Hematopoietic multipotent progenitor cell treated with erythropoietin and hydrocortisone succinate and interleukin-3 and kit ligand, for 4 days (in vitro differentiated cells): ENCODE measurements around the gene C11orf54.
"Not testable (repeated sequence)": the region's sequence is repeated elsewhere in the genome, so short reads cannot be mapped to it uniquely, and the experiment has no call there.

Experiments used
- DNase-seq: peaks from one replicate; pipeline ENCODE4 v3.0.0-alpha.2; 2015

The C11orf54 gene

DNA sequence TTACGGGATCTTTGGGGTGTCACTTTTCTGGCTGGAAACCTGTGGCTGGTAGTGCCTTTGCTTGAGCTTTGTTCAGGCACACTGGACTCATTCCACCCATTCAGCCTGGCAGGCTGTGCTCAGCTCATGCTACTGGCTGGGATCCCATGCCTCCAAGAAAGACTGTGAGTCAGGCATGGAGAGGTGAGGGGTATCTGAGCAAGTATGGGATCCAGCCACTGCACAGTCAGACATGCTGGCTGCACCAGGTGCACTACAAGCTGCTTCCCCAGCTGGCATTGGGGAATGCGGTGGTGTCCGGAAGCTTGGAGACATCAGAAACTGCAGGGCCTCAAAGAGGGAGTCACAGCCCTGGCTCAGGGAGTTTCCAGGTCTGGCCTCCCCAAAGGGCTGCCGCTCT, 30.7 kb downstream of the C11orf54 start:
- DNase-seq = no peak

DNA sequence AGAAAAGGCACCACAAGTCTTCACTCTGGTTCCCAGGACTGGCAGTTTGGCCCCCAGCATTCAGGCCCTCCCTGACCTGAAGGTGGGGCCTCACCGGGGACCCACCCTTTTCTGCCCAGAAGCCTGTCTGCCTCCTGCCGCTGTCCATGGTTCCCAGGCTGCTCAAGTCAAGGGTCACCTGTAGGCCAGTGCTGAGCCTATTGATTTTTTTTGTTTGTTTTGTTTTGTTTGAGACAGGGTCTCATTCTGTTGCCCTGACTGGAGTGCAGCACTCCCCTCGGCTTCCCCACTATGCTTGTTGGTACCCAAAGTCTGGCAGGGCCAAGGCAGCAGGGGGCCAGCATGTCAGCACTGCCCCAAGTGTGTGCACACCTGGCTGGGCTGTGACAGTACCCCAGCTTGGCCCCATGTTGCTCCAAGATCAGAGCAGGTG, 31.6 kb downstream of the C11orf54 start:
- no peak for DNase-seq

DNA sequence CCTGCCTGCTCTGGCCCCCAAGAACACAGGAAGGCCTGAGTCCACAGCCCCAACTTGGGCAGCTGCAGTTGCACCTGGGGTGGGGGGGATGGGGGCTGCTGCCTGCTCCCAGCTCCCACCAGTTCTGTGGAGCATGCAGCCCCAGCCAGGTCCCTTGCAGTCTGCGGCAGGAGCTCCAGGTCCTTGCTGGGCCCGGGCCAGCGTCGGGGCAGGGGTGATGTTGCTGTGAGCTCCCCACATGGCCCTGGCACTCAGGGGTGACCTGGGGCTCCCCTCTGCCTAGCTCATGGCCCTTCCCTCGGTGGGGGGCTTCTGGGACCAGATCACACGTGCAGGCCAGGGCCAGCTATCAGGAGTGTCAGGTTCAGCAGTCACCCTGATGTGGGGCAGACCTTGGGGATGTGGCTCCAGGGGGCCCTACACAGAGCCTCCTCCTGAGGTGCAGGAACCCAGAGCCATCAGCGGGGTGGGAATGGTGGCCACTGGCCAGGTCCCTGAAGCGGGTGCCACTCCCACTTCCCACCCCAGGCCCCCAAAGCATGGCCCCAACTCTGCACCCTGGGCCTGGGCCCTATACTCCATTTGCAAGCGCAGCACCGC, 32.2 kb downstream of the C11orf54 start:
- DNase-seq = no peak

DNA sequence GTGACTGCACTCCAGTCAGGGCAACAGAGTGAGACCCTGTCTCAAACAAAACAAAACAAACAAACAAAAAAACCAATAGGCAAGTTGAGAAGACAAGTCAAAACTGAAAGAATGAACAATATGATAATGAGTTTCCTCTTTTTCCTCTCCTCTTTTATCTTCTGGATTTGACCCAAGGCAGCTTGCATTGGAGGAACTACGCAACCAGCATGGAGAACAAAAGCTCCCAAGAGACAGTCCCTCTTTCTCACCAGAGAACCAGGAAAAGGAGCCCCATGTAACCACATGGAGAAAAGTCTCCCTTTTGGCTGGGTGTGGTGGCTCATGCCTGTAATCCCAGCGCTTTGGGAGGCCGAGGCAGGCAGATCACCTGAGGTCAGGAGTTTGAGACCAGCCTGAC, 33.1 kb downstream of the C11orf54 start:
- not testable (repeated sequence) for DNase-seq

DNA sequence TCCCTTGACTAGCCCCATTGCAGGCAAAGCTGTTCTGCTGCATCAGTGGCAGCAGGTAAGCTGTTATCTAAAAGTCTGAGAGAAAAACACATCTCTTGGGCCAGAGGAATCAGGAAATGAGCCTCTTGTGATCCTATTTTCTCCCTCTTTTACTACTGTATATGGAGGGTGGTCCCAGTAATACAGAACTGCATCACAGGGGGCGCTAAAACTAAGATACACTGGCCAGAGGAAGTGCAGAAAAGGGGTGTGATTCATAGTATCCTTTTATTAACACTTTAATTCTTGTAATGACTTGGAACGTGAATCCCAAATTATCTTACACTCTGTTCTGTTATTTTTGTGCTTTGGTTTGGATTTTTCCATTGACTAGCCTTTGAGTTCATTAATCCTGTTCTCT, 33.8 kb downstream of the C11orf54 start:
- peak; percentile 57 for DNase-seq

DNA sequence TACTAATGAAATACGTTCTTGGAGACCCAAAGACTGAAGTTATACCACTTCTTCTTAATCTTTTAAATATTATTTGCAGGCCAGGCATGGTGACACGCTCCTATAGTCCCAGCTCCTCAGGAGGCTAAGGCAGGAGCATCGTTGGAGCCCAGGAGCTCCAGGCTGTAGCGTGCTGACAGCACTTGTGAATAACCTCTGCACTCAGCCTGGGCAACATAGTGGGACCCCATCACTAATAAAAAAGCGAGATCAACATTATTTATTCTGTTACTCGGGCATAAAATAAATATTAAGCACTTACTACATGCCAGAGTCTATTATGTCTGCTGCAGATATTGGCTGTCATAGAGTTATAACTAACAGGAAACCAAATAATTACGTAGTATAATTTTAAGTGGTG, 41.9 kb downstream of the C11orf54 start:
- no peak for DNase-seq

DNA sequence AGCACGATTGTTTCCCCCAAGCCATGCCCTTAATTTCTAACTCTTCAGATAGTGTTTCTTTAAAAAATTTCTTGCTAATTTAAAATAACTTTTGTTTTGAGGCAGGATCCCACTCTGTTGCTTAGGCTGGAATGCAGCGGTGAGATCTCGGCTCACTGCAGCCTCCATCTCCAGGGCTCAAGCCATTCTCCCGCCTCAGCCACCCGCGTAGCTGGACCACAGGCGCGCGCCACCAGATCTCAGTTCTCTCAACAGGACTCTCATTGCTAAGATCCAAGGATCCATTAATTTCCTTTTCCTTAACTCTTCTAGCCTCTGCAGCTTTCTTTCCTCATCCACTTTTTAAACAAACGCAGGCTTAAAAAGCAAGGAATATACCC, 42.3 kb downstream of the C11orf54 start:
- no peak for DNase-seq

DNA sequence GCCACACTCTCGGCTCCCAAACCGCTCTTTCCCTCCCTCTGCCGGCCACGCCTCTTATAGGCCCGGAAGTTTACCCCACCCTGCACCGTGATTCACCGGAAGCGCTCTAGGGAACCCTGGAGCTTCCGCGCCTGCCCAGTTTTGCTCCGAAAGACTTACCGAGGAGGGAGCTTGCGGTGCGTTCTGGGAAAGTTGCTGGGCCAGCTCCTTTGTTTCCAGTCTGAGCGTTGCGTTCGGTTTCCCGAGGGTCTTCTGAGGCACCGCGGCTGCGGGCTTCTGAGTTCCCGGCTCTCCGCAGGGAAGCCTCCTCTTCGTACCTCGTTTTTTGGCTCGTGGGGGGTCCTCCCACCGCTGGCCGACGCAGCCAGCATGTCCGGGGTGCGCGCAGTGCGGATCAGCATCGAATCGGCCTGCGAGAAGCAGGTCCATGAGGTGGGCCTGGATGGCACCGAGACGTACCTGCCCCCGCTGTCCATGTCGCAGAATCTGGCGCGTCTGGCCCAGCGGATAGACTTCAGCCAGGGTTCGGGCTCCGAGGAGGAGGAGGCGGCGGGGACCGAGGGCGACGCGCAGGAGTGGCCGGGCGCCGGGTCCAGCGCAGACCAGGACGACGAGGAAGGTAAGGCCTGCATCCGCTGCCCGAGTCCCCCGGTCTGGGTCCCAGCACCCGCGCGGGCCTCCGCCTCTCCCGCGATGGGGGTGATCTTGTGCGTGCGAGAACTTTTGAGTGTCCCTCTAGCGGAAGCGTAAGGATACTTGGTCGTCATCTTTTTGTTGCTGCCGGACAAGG, 42.9 kb downstream of the C11orf54 start, which contains the start of gene MED17:
TSS of gene MED17 (plus strand) at position 138 of the 790 bp plus-strand sequence. CDS start at position 370, 232 bp downstream.
- peak; percentile 98 for DNase-seq

DNA sequence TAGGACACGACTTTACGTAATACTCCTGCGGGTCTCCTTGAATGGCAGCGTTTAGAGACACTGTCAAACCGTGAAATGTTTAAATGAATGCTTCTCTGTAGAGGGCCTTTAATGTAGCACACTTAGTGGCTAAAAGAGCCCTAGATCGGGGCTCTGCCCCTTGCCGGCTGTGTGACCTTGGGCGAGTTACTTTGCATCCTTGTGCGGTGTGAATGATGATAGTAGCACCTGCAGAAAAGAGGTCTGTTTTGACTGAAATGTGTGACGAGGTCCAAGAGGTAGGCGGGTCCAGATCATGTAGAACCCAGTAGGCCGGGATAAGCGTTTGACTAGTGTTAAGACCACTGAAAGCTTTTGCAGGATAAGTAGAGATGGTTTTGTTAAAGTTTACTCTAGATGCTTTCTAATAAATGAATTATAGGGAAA, 43.5 kb downstream of the C11orf54 start:
- DNase-seq = no peak

DNA sequence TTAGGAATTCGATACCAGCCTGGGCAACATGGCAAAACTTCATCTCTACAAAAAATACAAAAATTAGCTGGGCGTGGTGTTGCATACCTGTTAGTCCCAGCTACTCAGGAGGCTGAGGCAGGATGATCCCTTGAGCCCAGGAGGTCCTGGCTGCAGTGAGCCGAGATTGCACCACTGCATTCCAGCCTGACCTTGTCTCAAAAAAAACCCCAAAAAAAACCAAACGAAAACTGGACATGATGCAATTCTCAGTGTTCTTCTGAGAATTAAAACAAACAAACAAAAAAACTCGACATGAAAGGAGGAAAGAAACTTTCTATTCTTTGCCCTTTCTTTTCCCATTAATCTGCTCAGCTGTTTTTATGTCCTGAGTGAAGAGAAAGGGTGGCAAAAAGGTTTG, 50.0 kb downstream of the C11orf54 start:
- DNase-seq = no peak

DNA sequence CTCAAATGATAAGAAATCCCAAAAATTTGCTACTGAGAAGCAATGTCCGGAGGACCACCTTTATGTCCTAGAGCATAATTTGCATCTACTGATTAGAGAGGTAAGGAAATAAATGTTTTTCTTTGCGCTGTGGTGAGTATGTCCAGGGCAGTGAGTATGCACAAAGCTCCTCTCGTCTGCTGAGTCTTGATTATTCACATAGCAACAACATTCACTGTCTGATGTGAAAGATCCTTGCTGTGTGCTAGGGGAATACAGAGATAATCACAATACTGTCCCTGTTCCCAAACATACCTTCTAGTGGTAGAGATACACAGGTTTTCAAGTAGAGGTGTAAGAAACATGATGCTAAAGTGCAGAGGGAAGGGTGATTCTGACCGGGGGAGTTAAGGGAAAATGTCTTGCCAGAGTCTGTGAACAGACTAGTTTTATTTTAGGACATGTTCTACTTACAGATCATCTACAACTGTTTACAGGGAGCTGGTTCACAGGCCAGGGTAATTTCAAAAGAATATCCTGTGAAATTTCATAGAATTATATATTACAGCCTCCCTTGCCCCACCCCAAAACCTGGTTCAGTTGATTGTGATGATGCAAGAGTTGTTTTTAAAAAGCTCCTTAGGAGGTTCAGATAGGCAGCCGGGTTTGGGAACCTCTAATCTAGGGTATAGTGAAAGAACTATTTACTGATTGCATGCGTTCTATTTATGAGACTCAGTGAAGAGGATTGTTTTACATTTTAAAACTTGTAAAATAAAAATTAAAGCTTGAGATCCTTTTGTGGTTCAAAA, 55.2 kb downstream of the C11orf54 start:
- no peak for DNase-seq

DNA sequence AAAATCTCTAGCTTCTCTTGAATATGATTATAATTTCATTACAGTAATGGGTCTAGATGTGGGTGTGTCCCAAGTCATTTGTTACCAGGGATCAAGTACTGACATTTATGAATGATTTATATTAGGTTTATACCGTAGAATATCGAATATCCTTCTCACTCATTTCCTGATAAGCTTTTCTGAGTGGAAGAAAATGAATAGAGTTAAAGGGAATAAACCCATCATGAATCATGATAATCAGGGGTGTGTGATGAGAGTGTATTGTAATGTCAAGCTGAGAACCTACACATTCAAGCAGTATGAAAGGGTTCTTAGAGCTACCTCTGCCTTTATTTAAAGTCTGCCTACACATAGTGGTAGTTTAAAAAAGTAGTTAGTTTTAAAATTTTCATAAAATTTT, 59.9 kb downstream of the C11orf54 start:
- DNase-seq = no peak

DNA sequence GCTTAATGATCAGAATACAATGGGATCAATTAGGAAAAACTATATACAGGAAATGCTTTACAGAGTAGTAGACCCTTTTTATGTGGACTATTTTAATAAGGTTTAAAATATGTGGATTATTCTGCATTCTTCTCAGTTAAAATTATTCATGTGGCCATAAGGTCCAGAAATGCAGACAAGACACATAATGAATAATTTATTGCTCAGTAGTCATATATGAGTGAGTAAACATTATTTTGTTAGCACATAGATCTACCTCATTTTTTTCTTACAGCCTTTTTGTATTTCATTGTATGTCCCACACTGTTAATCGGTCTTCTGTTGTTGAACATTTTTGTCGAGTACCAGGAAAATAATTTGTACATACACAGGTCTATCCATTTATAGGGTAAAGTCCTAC, 63.4 kb downstream of the C11orf54 start:
- no peak for DNase-seq

DNA sequence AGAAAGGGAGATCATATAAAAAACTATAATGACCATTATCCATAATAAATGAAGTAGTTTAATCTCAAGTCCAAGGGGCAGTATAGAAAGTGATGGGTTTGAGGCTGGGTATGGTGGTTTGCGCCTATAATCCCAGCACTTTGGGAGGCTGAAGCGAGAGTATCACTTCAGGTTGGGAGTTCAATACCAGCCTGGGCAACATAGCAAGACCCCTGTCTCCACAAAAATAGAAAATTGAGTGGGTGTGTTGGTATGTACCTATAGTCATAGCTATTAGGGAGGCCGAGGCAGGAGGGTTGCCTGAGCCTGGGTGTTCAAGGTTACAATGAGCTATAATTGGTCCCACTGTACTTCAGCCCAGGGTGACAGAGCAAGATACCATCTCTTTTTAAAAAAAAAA, 66.5 kb downstream of the C11orf54 start:
- no peak for DNase-seq

DNA sequence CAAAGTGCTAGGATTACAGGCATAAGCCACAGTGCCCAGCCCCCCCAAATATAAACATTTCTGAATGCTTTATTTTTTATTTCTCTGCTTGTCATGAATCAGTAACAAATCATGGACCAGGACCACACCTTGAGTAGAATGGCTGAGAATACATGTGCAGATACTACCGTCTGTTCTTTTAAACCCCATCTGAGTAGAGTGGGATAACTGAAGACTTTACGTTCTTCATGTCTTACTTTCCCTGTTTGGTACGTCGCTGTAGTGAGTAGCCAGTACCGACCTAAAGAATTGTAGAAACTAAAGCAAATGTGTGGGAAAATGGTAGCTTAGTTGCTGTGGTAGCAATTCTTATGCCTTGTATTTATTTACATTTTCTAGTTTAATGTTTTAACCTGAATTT, 72.5 kb downstream of the C11orf54 start:
- no peak for DNase-seq
